Glomerular visceral epithelial cell (primary cell): ENCODE data around the gene RNU6-1.

Experiments
- DNase-seq: peaks from one replicate; pipeline ENCODE4 v3.0.0-alpha.2; 2016; ENCODE audit errors: extremely low spot score

RNU6-1 gene

GRCh38 chr15:67839929-67840748 is at the start of gene RNU6-1:
TSS of gene RNU6-1 (minus strand) at chr15:67840045.
- DNase-seq: peak; percentile 94

GRCh38 chr15:67887776-67888175 is 47.9 kb upstream of the RNU6-1 start:
- DNase-seq: no peak

- no peak for DNase-seq
Observed at GRCh38 chr15:67885861-67886260, 46.0 kb upstream of the RNU6-1 start.

GRCh38 chr15:67885175-67885523 is 45.3 kb upstream of the RNU6-1 start:
- no peak for DNase-seq

GRCh38 chr15:67884514-67885174 is 44.8 kb upstream of the RNU6-1 start:
- DNase-seq: peak; percentile 74

- DNase-seq: no peak
Observed at GRCh38 chr15:67884009-67884408, 44.2 kb upstream of the RNU6-1 start.

- no peak for DNase-seq
Observed at GRCh38 chr15:67883234-67883773, 43.5 kb upstream of the RNU6-1 start.

- DNase-seq: no peak
Observed at GRCh38 chr15:67882487-67883233, 42.8 kb upstream of the RNU6-1 start.

- DNase-seq: peak; percentile 21
Observed at GRCh38 chr15:67880651-67881182, 40.9 kb upstream of the RNU6-1 start.

- no peak for DNase-seq
Observed at GRCh38 chr15:67879440-67880129, 39.7 kb upstream of the RNU6-1 start.

GRCh38 chr15:67878712-67879206 is 38.9 kb upstream of the RNU6-1 start:
- no peak for DNase-seq

- no peak for DNase-seq
Observed at GRCh38 chr15:67873777-67874176, 33.9 kb upstream of the RNU6-1 start.

GRCh38 chr15:67870868-67871408 is 31.1 kb upstream of the RNU6-1 start:
- no peak for DNase-seq

- DNase-seq: no peak
Observed at GRCh38 chr15:67869701-67870100, 29.9 kb upstream of the RNU6-1 start.

- DNase-seq: no peak
Observed at GRCh38 chr15:67865766-67866165, 25.9 kb upstream of the RNU6-1 start.

- peak; percentile 31 for DNase-seq
Observed at GRCh38 chr15:67865331-67865730, 25.5 kb upstream of the RNU6-1 start.

GRCh38 chr15:67863442-67863987 is 23.7 kb upstream of the RNU6-1 start:
- peak; percentile 79 for DNase-seq

- no peak for DNase-seq
Observed at GRCh38 chr15:67862750-67863441, 23.1 kb upstream of the RNU6-1 start.

GRCh38 chr15:67861983-67862382 is 22.1 kb upstream of the RNU6-1 start:
- DNase-seq: no peak

- no peak for DNase-seq
Observed at GRCh38 chr15:67859331-67859946, 19.6 kb upstream of the RNU6-1 start.
